ENCODE measurements around the gene TLR6.

DNA sequence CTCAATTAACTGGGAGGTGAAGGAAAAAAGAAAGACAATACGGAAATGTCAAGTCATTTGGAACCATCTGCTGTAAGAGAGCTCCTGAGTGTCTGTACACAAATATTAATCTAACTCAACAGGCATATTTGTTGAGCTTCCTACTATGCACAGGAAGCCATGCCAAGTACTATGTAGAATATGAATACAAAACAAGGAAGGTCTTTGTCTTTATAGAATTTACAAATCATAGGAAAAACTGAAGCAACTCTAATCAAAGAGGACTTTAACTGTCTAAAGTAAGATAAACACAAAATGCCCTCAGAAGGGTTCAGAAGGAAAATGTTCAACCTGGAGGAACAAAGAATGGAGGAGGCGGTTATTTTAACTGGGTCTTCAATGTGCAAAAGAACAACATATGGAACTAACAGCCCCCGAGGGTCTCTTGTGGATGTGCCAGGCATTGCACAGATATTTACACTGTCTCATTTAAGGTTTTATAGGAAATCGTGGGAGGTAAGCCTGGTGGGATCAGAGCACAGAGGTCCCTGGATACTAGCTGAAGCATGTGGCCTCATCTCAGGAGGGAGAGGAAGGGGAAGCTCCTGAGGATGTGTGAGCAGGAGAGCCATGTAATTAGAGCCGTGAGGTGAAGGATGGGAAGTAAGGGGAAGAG is 16.8 kb upstream of the TLR6 start:
- TF ChIP-seq CEBPB (IDR thresholded peaks at IDR 0.05; ENCODE audit: low read depth) (no peak), ATF3 (IDR thresholded peaks at IDR 0.05) (no peak), SRF (IDR thresholded peaks at IDR 0.05; ENCODE audit: low read depth) (no peak)
- TF ChIP-seq, protein P1, sequence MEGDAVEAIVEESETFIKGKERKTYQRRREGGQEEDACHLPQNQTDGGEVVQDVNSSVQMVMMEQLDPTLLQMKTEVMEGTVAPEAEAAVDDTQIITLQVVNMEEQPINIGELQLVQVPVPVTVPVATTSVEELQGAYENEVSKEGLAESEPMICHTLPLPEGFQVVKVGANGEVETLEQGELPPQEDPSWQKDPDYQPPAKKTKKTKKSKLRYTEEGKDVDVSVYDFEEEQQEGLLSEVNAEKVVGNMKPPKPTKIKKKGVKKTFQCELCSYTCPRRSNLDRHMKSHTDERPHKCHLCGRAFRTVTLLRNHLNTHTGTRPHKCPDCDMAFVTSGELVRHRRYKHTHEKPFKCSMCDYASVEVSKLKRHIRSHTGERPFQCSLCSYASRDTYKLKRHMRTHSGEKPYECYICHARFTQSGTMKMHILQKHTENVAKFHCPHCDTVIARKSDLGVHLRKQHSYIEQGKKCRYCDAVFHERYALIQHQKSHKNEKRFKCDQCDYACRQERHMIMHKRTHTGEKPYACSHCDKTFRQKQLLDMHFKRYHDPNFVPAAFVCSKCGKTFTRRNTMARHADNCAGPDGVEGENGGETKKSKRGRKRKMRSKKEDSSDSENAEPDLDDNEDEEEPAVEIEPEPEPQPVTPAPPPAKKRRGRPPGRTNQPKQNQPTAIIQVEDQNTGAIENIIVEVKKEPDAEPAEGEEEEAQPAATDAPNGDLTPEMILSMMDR (IDR thresholded peaks at IDR 0.05 in 2 of 3, conservative IDR thresholded peaks at IDR 0.05 in 1 of 3; ENCODE audit: borderline replicate concordance in 1 of 3, insufficient read depth in 1 of 3, low read depth in 2 of 3, low read length in 2 of 3), result peak in 2 of 3 experiments; percentile 11 to 32; a peak in 1 of 6 replicates
